ENCODE results near the gene OBSCN. TPM values are rescaled to one million over a fixed set of nuclear protein-coding genes. Genes with fewer than 3 reads are reported as not detected.

Gene OBSCN
- total and polyA plus RNA-seq, 2 of the 13 experiments (the other 11 are each of a cell fraction or from before 2014, with no cell fraction given), result 0.20 TPM

DNA sequence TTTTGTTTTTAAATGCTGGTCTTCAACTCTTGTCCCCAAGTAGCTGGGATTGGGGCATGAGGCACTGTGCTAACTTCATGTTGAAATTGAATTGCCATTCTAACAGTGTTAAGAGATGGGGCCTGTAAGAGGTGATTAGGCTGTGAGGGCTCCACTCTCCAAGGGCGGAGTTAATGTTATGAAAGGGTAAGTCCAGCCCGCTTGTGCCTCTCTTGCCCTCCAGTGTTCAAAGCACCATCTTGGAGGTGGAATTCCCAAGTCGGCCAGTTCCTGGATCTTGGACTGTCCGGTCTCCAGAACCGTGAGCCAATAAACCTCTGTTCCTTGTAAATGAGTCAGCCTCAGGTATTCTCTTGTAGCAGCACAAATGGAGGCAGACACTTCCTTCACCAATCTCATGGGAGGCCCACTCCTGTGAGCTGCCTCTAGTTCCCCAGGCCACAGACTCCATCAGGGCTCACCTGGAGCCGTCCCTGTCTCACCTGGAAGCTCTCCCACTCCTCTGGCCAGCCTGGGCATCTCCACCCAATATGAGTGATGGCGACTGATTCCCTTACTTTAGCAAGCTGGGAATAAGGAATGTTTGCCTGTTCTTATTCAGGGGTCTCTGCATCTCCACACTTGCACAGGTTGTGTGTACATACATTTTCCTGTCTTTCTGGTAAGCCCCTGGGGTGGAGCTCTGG, 26.7 kb upstream of the OBSCN start (continued):
- no peak for TF ChIP-seq ZNF18 (CRISPR knock-in tag; IDR thresholded peaks at IDR 0.05; ENCODE audit: insufficient replicate concordance)

DNA sequence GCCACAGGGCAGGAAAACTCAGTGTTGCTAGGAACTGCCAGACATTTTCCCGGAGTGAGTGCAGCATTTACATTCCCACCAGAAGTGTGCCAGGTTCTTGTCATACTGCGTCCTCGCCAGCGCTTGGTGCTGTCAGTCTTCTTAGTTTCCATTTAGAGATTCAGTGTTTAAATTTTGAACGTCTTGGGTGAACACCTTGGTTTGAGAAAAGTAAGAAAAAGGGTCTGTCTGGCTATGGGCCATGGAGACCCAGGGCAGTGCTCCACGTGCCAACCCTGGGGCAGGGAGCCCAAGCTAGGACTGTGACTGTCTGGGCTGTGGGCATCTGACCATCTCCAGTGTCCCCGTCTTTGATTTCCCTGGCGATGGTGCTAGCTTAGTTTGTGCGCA, 26.2 kb upstream of the OBSCN start:
- CTCF ChIA-PET (ENCODE audit: low intra/inter-chr PET ratio, low total read pairs), result interaction anchor here (2.3 kb wide), 1 partner anchor 51 kb away, joined by 6 read pairs; no protein-coding TSS in a partner anchor

DNA sequence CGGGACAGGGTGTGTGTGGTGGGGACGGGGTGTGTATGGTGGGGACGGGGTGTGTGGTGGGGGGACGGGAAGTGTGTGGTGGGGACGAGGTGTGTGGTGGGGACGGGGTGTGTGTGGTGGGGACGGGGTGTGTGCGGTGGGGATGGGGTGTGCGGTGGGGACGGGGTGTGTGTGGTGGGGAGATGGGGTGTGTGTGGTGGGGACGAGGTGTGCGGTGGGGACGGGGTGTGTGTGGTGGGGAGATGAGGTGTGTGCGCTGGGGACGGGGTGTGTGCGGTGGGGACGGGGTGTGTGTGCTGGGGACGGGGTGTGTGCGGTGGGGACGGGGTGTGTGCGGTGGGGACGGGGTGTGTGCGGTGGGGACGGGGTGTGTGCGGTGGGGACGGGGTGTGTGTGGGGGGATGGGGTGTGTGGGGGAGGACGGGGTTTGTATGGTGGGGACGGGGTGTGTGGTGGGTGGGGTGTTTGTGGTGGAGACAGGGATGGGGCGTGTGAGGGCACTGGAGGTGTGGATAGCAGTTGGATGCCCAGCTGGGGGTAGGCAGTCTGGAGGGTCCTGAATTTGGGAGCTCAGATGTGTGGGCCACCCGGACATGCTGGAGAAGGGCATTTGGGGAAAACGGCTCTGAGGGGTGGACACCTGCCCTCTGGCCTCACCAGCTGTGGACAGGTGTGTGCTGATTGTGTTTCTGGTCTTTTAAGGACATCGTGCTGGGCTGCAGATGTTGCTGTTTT, 25.4 kb upstream of the OBSCN start:
- CTCF ChIA-PET (ENCODE audit: low intra/inter-chr PET ratio, low total read pairs), result no interaction called here
- no peaks in the 10 kb centered on the region for H3K9me3 ChIP-seq (ENCODE audit: low read length)
- no TSS peak for BruUV-seq (replicated peaks)
- FAIRE-seq, result no peak
- H3K79me2 ChIP-seq (ENCODE audit: insufficient read depth, low read length), result no peaks in the 10 kb centered on the region
- H2AFZ ChIP-seq (ENCODE audit: low read length), result no peak overlapping the region
- POLR2A ChIA-PET, result no interaction called here
- no peak for TF ChIP-seq SMAD1 (CRISPR knock-in tag; IDR thresholded peaks at IDR 0.05; ENCODE audit: borderline replicate concordance, low read depth)
- TF ChIP-seq PCBP1 (IDR thresholded peaks at IDR 0.05; ENCODE audit: borderline replicate concordance, low read depth, low read length), result 0 out of 2 replicates have a peak, but pooled peaks have one; percentile 35
- no peak for TF ChIP-seq ZNF251 (CRISPR knock-in tag; IDR thresholded peaks at IDR 0.05)
- TF ChIP-seq ZNF879 (CRISPR knock-in tag; IDR thresholded peaks at IDR 0.05), result no peak
- no peak for TF ChIP-seq GTF2F1 (IDR thresholded peaks at IDR 0.05; ENCODE audit: low read length)
- TF ChIP-seq, protein P1, sequence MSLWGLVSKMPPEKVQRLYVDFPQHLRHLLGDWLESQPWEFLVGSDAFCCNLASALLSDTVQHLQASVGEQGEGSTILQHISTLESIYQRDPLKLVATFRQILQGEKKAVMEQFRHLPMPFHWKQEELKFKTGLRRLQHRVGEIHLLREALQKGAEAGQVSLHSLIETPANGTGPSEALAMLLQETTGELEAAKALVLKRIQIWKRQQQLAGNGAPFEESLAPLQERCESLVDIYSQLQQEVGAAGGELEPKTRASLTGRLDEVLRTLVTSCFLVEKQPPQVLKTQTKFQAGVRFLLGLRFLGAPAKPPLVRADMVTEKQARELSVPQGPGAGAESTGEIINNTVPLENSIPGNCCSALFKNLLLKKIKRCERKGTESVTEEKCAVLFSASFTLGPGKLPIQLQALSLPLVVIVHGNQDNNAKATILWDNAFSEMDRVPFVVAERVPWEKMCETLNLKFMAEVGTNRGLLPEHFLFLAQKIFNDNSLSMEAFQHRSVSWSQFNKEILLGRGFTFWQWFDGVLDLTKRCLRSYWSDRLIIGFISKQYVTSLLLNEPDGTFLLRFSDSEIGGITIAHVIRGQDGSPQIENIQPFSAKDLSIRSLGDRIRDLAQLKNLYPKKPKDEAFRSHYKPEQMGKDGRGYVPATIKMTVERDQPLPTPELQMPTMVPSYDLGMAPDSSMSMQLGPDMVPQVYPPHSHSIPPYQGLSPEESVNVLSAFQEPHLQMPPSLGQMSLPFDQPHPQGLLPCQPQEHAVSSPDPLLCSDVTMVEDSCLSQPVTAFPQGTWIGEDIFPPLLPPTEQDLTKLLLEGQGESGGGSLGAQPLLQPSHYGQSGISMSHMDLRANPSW (CRISPR knock-in tag; IDR thresholded peaks at IDR 0.05; ENCODE audit: borderline replicate concordance), result no peak
- no peak for TF ChIP-seq ZFP82 (CRISPR knock-in tag; IDR thresholded peaks at IDR 0.05; ENCODE audit: borderline replicate concordance)
- TF ChIP-seq ZNF589 (CRISPR knock-in tag; conservative IDR thresholded peaks at IDR 0.05), result no peak
- 82% methylated on average over 32 of the region's 32 CpGs for WGBS (ENCODE audit: low lambda C conversion rate)
- no peaks in the 10 kb centered on the region for H3K36me3 ChIP-seq (replicated peaks in 1 of 2; ENCODE audit: control insufficient read depth in 1 of 2, insufficient read depth in 2 of 2, low read length in 2 of 2)
- no peaks in the 10 kb centered on the region for H4K20me1 ChIP-seq (ENCODE audit: insufficient read depth, low read length)
- no peak overlapping the region for H3K9ac ChIP-seq (ENCODE audit: insufficient read depth, low read depth, low read length)
- no peak overlapping the region for H3K27ac ChIP-seq (ENCODE audit: extremely low read length, insufficient read depth, low read length)
- peaks cover 7% of the 10 kb centered on the region for H3K4me1 ChIP-seq (ENCODE audit: insufficient read depth, low read length)
- no peak for ATAC-seq
- intact Hi-C loops (cut with micrococcal nuclease; ENCODE audit: unreplicated experiment), result no loop called here
- no peak overlapping the region for H3K4me2 ChIP-seq (ENCODE audit: low read depth, low read length)
- no peak overlapping the region for H3K4me3 ChIP-seq (replicated peaks in 1 of 3; ENCODE audit: insufficient read depth in 1 of 3, low read depth in 2 of 3, low read length in 3 of 3)
- in situ Hi-C loops (cut with HindIII; ENCODE audit: extremely low pct_ligation_motif_present, low pct_unique_long_range_greater_than_20kb), result no loop called here
- DNase-seq (ENCODE audit: low spot score), result no peak
- H3K27me3 ChIP-seq (ENCODE audit: control insufficient read depth in 1 of 2, insufficient read depth in 2 of 2, low read length in 2 of 2), result no peaks in the 10 kb centered on the region

More for the DNA sequence above, 26.2 kb upstream of the OBSCN start:
- no peak for DNase-seq (ENCODE audit: low spot score)
- Histone ChIP-seq H2AFZ (ENCODE audit: low read length) (no peak overlapping the region), H3K9me3 (ENCODE audit: low read length) (no peaks in the 10 kb centered on the region), H3K9ac (ENCODE audit: insufficient read depth, low read depth, low read length) (no peak overlapping the region), H3K4me2 (ENCODE audit: low read depth, low read length) (no peak overlapping the region), H3K27me3 (ENCODE audit: control insufficient read depth in 1 of 2, insufficient read depth in 2 of 2, low read length in 2 of 2) (no peaks in the 10 kb centered on the region), H3K79me2 (ENCODE audit: insufficient read depth, low read length) (no peaks in the 10 kb centered on the region), H4K20me1 (ENCODE audit: insufficient read depth, low read length) (no peaks in the 10 kb centered on the region), H3K4me1 (ENCODE audit: insufficient read depth, low read length) (peaks cover 7% of the 10 kb centered on the region), H3K4me3 (replicated peaks in 1 of 3; ENCODE audit: insufficient read depth in 1 of 3, low read depth in 2 of 3, low read length in 3 of 3) (no peak overlapping the region), H3K27ac (ENCODE audit: extremely low read length, insufficient read depth, low read length) (no peak overlapping the region), H3K36me3 (replicated peaks in 1 of 2; ENCODE audit: control insufficient read depth in 1 of 2, insufficient read depth in 2 of 2, low read length in 2 of 2) (no peaks in the 10 kb centered on the region)
- no peak for FAIRE-seq
- in situ Hi-C loops (cut with HindIII; ENCODE audit: extremely low pct_ligation_motif_present, low pct_unique_long_range_greater_than_20kb), result no loop called here
- ATAC-seq, result no peak
- WGBS (ENCODE audit: low lambda C conversion rate), result 71% methylated on average over 8 of the region's 9 CpGs
- TF ChIP-seq RBM22 (optimal IDR thresholded peaks at IDR 0.05; ENCODE audit: low read length), result peak; percentile 19
- TF ChIP-seq ZNF572 (CRISPR knock-in tag; IDR thresholded peaks at IDR 0.05), result no peak
- POLR2A ChIA-PET, result no interaction called here
- BruUV-seq (replicated peaks), result no TSS peak
- intact Hi-C loops (cut with micrococcal nuclease; ENCODE audit: unreplicated experiment), result loop anchor here (2.0 kb wide), 1 partner anchor 51 kb away; no protein-coding TSS in a partner anchor
